SK-N-SH treated with all-trans-retinoic acid at 6 μM for 48 hours (cell line): ENCODE data around the gene TIMELESS.

Experiments
- ATAC-seq: fragments of 200-7000 bp; cut with Tn5 transposase; 3 replicates; pipeline ENCODE4 v1.9.1; 2020; ENCODE audit warnings: mild to moderate bottlenecking, moderate library complexity
- ARNTL ChIP-seq: fragments of 450-650 bp; formaldehyde crosslinking; IDR thresholded peaks from 2 replicates; pipeline ENCODE4 v1.5.0; 2020; ENCODE audit warnings: low read depth, mild to moderate bottlenecking, moderate library complexity, borderline replicate concordance
- BACH2 ChIP-seq: fragments of 250-450 bp; sonication (Bioruptor Pico); IDR thresholded peaks from 2 replicates; pipeline ENCODE4 v1.9.0; 2021; ENCODE audit warnings: mild to moderate bottlenecking, borderline replicate concordance
- CSDC2 ChIP-seq: fragments of 250-450 bp; sonication (Bioruptor Pico); IDR thresholded peaks from 2 replicates; pipeline ENCODE4 v1.5.0; 2020; ENCODE audit warnings: mild to moderate bottlenecking, moderate library complexity
- ESRRG ChIP-seq: fragments of 250-450 bp; sonication (Bioruptor Pico); IDR thresholded peaks from 2 replicates; pipeline ENCODE4 v1.6.1; 2021; ENCODE audit warnings: mild to moderate bottlenecking
- GLIS3 ChIP-seq: fragments of 250-450 bp; sonication (Bioruptor Pico); IDR thresholded peaks from 2 replicates; pipeline ENCODE4 v1.5.0; 2020; ENCODE audit warnings: mild to moderate bottlenecking, moderate library complexity
- OSR1 ChIP-seq: fragments of 250-450 bp; sonication (Bioruptor Pico); IDR thresholded peaks from 2 replicates; pipeline ENCODE4 v1.8.0; 2022; ENCODE audit warnings: moderate library complexity, mild to moderate bottlenecking, inconsistent platforms
- PPARA ChIP-seq: fragments of 250-450 bp; sonication (Bioruptor Pico); IDR thresholded peaks from 2 replicates; pipeline ENCODE4 v1.5.0; 2020; ENCODE audit warnings: mild to moderate bottlenecking, borderline replicate concordance
- RARB ChIP-seq: fragments of 250-450 bp; sonication (Bioruptor Pico); IDR thresholded peaks from 2 replicates; pipeline ENCODE4 v1.8.0; 2021; ENCODE audit warnings: mild to moderate bottlenecking, moderate library complexity
- SNAI2 ChIP-seq: fragments of 250-450 bp; sonication (Bioruptor Pico); IDR thresholded peaks from 2 replicates; pipeline ENCODE4 v1.5.0; 2020; ENCODE audit warnings: mild to moderate bottlenecking, moderate library complexity
- TCF4 ChIP-seq: fragments of 250-450 bp; sonication (Bioruptor Pico); IDR thresholded peaks from 2 replicates; pipeline ENCODE4 v1.8.0; 2021; ENCODE audit warnings: mild to moderate bottlenecking, moderate library complexity, borderline replicate concordance
- TOX ChIP-seq: fragments of 250-450 bp; sonication (Bioruptor Pico); IDR thresholded peaks from 2 replicates; pipeline ENCODE4 v1.8.0; 2021; ENCODE audit warnings: mild to moderate bottlenecking, moderate library complexity, borderline replicate concordance
- TSHZ2 ChIP-seq: fragments of 250-450 bp; sonication (Bioruptor Pico); IDR thresholded peaks from 2 replicates; pipeline ENCODE4 v1.5.0; 2020; ENCODE audit warnings: mild to moderate bottlenecking, moderate library complexity
- ZC3H10 ChIP-seq: fragments of 250-450 bp; sonication (Bioruptor Pico); IDR thresholded peaks from 2 replicates; pipeline ENCODE4 v1.5.1; 2021; ENCODE audit warnings: mild to moderate bottlenecking, moderate library complexity
- ZFP3 ChIP-seq: fragments of 250-450 bp; sonication (Bioruptor Pico); IDR thresholded peaks from 2 replicates; pipeline ENCODE4 v1.5.0; 2020; ENCODE audit warnings: mild to moderate bottlenecking, moderate library complexity
- ZNF70 ChIP-seq: fragments of 450-650 bp; formaldehyde crosslinking; IDR thresholded peaks from 2 replicates; pipeline ENCODE4 v1.5.0; 2020; ENCODE audit warnings: mild to moderate bottlenecking, moderate library complexity
- ZNF8 ChIP-seq: fragments of 450-650 bp; formaldehyde crosslinking; IDR thresholded peaks from 2 replicates; pipeline ENCODE4 v1.5.0; 2020; ENCODE audit warnings: mild to moderate bottlenecking, moderate library complexity
- TF ChIP-seq, protein P1 (sequence below): fragments of 250-450 bp; sonication (Bioruptor Pico); IDR thresholded peaks from 2 replicates; pipeline ENCODE4 v1.8.0; 2020; ENCODE audit warnings: mild to moderate bottlenecking, moderate library complexity, borderline replicate concordance
- TF ChIP-seq, protein P2 (sequence below): fragments of 250-450 bp; sonication (Bioruptor Pico); IDR thresholded peaks from 2 replicates; pipeline ENCODE4 v1.5.1; 2021; ENCODE audit warnings: mild to moderate bottlenecking, moderate library complexity
- TF ChIP-seq, protein P3 (sequence below): fragments of 250-450 bp; sonication (Bioruptor Pico); IDR thresholded peaks from 2 replicates; pipeline ENCODE4 v1.5.1; 2020; ENCODE audit warnings: low read depth, mild to moderate bottlenecking, moderate library complexity
- TF ChIP-seq, protein P4 (sequence below): fragments of 250-450 bp; sonication (Bioruptor Pico); IDR thresholded peaks from 2 replicates; pipeline ENCODE4 v1.8.0; 2021; ENCODE audit warnings: low read depth, mild to moderate bottlenecking, moderate library complexity, borderline replicate concordance

TIMELESS gene

DNA sequence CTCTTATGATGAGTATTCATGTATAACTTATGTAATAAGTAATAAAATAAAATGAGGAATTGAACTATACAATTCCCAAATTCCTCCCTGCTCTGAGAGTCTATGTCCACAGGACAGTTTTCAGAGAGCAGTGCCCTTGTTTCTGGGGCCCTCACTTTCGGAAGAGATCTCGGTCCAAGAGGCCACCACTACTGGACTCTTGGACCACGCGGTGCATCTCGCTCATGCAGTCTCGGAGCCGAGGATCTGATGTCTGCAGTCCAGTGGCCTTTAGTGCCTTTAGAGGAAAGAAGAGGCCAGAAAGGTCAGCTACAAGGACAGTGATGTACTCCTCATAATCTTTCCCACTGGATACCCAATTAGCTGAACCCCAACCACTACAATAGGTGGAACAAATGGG is 30.4 kb upstream of the TIMELESS start:
- ATAC-seq = no peak
- no peak for TF ChIP-seq CSDC2 (CRISPR knock-in tag)
- TF ChIP-seq TOX = no peak
- TF ChIP-seq TCF4 (CRISPR knock-in tag) = no peak
- TF ChIP-seq, protein P1, sequence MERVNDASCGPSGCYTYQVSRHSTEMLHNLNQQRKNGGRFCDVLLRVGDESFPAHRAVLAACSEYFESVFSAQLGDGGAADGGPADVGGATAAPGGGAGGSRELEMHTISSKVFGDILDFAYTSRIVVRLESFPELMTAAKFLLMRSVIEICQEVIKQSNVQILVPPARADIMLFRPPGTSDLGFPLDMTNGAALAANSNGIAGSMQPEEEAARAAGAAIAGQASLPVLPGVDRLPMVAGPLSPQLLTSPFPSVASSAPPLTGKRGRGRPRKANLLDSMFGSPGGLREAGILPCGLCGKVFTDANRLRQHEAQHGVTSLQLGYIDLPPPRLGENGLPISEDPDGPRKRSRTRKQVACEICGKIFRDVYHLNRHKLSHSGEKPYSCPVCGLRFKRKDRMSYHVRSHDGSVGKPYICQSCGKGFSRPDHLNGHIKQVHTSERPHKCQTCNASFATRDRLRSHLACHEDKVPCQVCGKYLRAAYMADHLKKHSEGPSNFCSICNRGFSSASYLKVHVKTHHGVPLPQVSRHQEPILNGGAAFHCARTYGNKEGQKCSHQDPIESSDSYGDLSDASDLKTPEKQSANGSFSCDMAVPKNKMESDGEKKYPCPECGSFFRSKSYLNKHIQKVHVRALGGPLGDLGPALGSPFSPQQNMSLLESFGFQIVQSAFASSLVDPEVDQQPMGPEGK (CRISPR knock-in tag) = no peak
- no peak for TF ChIP-seq BACH2 (CRISPR knock-in tag)
- no peak for TF ChIP-seq ZNF8 (CRISPR knock-in tag)
- no peak for TF ChIP-seq ESRRG (CRISPR knock-in tag)
- TF ChIP-seq, protein P2, sequence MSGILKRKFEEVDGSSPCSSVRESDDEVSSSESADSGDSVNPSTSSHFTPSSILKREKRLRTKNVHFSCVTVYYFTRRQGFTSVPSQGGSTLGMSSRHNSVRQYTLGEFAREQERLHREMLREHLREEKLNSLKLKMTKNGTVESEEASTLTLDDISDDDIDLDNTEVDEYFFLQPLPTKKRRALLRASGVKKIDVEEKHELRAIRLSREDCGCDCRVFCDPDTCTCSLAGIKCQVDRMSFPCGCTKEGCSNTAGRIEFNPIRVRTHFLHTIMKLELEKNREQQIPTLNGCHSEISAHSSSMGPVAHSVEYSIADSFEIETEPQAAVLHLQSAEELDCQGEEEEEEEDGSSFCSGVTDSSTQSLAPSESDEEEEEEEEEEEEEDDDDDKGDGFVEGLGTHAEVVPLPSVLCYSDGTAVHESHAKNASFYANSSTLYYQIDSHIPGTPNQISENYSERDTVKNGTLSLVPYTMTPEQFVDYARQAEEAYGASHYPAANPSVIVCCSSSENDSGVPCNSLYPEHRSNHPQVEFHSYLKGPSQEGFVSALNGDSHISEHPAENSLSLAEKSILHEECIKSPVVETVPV (CRISPR knock-in tag) = no peak
- no peak for TF ChIP-seq RARB (CRISPR knock-in tag)
- TF ChIP-seq ARNTL (CRISPR knock-in tag) = no peak
- no peak for TF ChIP-seq OSR1
- no peak for TF ChIP-seq TSHZ2 (CRISPR knock-in tag)
- TF ChIP-seq, all 23 proteins: peak for 0

- TF ChIP-seq ARNTL (CRISPR knock-in tag) (no peak), GLIS3 (CRISPR knock-in tag) (no peak), BACH2 (CRISPR knock-in tag) (no peak), TCF4 (CRISPR knock-in tag) (no peak), ZNF70 (no peak), RARB (CRISPR knock-in tag) (no peak), TOX (no peak), PPARA (CRISPR knock-in tag) (no peak), ZC3H10 (CRISPR knock-in tag) (no peak)
- TF ChIP-seq, protein P1 (CRISPR knock-in tag) = no peak
- TF ChIP-seq, protein P3, sequence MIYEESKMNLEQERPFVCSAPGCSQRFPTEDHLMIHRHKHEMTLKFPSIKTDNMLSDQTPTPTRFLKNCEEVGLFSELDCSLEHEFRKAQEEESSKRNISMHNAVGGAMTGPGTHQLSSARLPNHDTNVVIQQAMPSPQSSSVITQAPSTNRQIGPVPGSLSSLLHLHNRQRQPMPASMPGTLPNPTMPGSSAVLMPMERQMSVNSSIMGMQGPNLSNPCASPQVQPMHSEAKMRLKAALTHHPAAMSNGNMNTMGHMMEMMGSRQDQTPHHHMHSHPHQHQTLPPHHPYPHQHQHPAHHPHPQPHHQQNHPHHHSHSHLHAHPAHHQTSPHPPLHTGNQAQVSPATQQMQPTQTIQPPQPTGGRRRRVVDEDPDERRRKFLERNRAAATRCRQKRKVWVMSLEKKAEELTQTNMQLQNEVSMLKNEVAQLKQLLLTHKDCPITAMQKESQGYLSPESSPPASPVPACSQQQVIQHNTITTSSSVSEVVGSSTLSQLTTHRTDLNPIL (CRISPR knock-in tag) = no peak
- TF ChIP-seq, protein P2 (CRISPR knock-in tag) = no peak
- ATAC-seq = no peak
Measured at GRCh38 chr12:56477521-56478225, 28.4 kb upstream of the TIMELESS start.

DNA sequence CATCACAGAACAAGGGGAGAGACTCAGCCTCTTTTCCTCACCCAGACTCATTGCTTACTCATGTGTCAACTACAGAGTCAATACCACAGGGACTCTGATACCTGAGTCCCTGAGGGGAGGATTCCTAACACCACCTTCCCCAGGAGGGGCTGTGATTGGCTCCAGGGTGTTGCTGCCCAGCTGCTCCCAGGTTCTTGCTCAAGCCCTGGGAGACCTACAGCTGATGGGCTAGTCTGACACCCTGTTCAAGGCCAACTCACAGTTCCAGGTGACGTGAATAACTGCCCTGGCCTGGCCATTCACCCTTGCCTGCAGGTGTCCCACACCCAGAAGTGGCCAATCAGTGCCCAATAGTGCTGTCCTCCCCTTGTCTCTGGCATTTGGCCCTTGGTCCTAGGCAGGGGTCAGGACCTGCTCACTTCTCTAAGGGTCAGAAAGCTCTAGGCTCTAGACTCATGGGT is 27.8 kb upstream of the TIMELESS start:
- ATAC-seq = no peak
- TF ChIP-seq ZFP3 (CRISPR knock-in tag) = no peak
- no peak for TF ChIP-seq BACH2 (CRISPR knock-in tag)
- no peak for TF ChIP-seq TCF4 (CRISPR knock-in tag)
- TF ChIP-seq RARB (CRISPR knock-in tag) = no peak
- TF ChIP-seq, protein P3 (CRISPR knock-in tag) = no peak
- TF ChIP-seq GLIS3 (CRISPR knock-in tag) = no peak
- no peak for TF ChIP-seq ZNF70
- TF ChIP-seq, protein P4, sequence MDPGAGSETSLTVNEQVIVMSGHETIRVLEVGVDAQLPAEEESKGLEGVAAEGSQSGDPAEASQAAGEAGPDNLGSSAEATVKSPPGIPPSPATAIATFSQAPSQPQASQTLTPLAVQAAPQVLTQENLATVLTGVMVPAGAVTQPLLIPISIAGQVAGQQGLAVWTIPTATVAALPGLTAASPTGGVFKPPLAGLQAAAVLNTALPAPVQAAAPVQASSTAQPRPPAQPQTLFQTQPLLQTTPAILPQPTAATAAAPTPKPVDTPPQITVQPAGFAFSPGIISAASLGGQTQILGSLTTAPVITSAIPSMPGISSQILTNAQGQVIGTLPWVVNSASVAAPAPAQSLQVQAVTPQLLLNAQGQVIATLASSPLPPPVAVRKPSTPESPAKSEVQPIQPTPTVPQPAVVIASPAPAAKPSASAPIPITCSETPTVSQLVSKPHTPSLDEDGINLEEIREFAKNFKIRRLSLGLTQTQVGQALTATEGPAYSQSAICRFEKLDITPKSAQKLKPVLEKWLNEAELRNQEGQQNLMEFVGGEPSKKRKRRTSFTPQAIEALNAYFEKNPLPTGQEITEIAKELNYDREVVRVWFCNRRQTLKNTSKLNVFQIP (CRISPR knock-in tag) = no peak
- TF ChIP-seq TOX = no peak
- no peak for TF ChIP-seq SNAI2 (CRISPR knock-in tag)
